ENCODE measurements around the gene TARS2. TPM values are rescaled to one million over a fixed set of nuclear protein-coding genes. Genes with fewer than 3 reads are reported as not detected.

Gene TARS2
- total RNA-seq, 1 donor from 2014 or later, result 29.6 TPM

GRCh38 chr1:150511551-150511950 lies 24.3 kb downstream of the TARS2 start:
- Histone ChIP-seq H3F3A (ENCODE audit: low read depth) (peaks cover 24% of the 10 kb centered on the region), H4K20me1 (ENCODE audit: low read depth) (no peaks in the 10 kb centered on the region), H3K9me3 (ENCODE audit: low read depth) (no peaks in the 10 kb centered on the region), H3K27me3 (no peaks in the 10 kb centered on the region), H3K27ac (no peak overlapping the region), H3K4me3 (no peak overlapping the region), H3K79me2 (ENCODE audit: low read depth) (no peaks in the 10 kb centered on the region), H2AFZ (replicated peaks) (no peak overlapping the region), H3K4me2 (no peak overlapping the region), H3K9ac (no peak overlapping the region), H3K4me1 (peaks cover 5% of the 10 kb centered on the region), H3K36me3 (no peaks in the 10 kb centered on the region)
- Mint-ChIP-seq H3K4me3 (no peak overlapping the region), H3K27ac (no peak overlapping the region), H3K36me3 (peaks cover 26% of the 10 kb centered on the region), H3K27me3 (ENCODE audit: insufficient read depth, low read depth) (peaks cover 9% of the 10 kb centered on the region), H3K9me3 (no peaks in the 10 kb centered on the region), H3K4me1 (peaks cover 37% of the 10 kb centered on the region)
- TF ChIP-seq EZH2phosphoT487 (IDR thresholded peaks at IDR 0.05) (no peak), EZH2 (IDR thresholded peaks at IDR 0.05) (no peak)
- TF ChIP-seq, protein P1, sequence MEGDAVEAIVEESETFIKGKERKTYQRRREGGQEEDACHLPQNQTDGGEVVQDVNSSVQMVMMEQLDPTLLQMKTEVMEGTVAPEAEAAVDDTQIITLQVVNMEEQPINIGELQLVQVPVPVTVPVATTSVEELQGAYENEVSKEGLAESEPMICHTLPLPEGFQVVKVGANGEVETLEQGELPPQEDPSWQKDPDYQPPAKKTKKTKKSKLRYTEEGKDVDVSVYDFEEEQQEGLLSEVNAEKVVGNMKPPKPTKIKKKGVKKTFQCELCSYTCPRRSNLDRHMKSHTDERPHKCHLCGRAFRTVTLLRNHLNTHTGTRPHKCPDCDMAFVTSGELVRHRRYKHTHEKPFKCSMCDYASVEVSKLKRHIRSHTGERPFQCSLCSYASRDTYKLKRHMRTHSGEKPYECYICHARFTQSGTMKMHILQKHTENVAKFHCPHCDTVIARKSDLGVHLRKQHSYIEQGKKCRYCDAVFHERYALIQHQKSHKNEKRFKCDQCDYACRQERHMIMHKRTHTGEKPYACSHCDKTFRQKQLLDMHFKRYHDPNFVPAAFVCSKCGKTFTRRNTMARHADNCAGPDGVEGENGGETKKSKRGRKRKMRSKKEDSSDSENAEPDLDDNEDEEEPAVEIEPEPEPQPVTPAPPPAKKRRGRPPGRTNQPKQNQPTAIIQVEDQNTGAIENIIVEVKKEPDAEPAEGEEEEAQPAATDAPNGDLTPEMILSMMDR (IDR thresholded peaks at IDR 0.05), result no peak
- DNase-seq (ENCODE audit: low spot score), result no peak

DNA sequence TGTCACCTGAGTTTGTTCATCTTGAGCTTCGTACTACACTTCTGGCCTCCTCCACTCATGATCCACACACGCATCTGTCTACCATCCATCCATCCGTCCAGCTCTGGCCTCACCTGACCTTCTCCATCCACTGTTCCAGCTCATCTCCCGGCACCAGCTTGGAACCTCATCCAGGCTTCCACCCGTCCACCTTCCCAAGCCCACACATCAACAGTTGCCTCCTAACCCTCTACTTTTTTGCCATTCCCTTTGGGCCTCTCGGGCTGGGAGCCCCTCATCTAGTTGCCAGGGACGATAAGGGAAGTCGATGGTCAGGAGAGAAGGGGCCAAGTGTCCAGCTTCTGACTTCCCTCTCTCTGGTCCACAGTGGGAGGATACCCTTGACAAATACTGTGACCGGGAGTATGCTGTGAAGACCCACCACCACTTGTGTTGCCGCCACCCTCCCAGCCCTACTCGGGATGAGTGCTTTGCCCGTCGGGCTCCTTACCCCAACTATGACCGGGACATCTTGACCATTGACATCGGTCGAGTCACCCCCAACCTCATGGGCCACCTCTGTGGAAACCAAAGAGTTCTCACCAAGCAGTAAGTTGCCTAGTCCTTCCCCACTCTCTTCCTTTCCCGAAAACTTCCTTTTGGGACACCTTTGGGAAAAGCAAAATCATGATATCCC lies 24.9 kb downstream of the TARS2 start:
- Histone ChIP-seq H3F3A (ENCODE audit: low read depth) (peaks cover 24% of the 10 kb centered on the region), H3K27ac (no peak overlapping the region), H3K9ac (no peak overlapping the region), H3K27me3 (no peaks in the 10 kb centered on the region), H4K20me1 (ENCODE audit: low read depth) (no peaks in the 10 kb centered on the region), H3K36me3 (no peaks in the 10 kb centered on the region), H3K4me1 (peaks cover 8% of the 10 kb centered on the region), H2AFZ (replicated peaks) (no peak overlapping the region), H3K4me2 (no peak overlapping the region), H3K9me3 (ENCODE audit: low read depth) (no peaks in the 10 kb centered on the region), H3K79me2 (ENCODE audit: low read depth) (no peaks in the 10 kb centered on the region), H3K4me3 (no peak overlapping the region)
- TF ChIP-seq EZH2phosphoT487 (IDR thresholded peaks at IDR 0.05) (no peak), EZH2 (IDR thresholded peaks at IDR 0.05) (no peak)
- TF ChIP-seq, protein P1 (IDR thresholded peaks at IDR 0.05), result no peak
- Mint-ChIP-seq H3K27ac (peak overlapping the region; percentile 40), H3K27me3 (ENCODE audit: insufficient read depth, low read depth) (peaks cover 9% of the 10 kb centered on the region), H3K36me3 (peaks cover 21% of the 10 kb centered on the region), H3K9me3 (no peaks in the 10 kb centered on the region), H3K4me3 (peak overlapping the region; percentile 7), H3K4me1 (peaks cover 35% of the 10 kb centered on the region)
- no peak for DNase-seq (ENCODE audit: low spot score)

- H2AFZ ChIP-seq (replicated peaks), result no peak overlapping the region
- H3F3A ChIP-seq (ENCODE audit: low read depth), result peaks cover 24% of the 10 kb centered on the region
- TF ChIP-seq, protein P1 (IDR thresholded peaks at IDR 0.05), result no peak
- TF ChIP-seq EZH2phosphoT487 (IDR thresholded peaks at IDR 0.05) (no peak), EZH2 (IDR thresholded peaks at IDR 0.05) (no peak)
- no peak overlapping the region for H3K27ac ChIP-seq
- no peaks in the 10 kb centered on the region for H3K79me2 ChIP-seq (ENCODE audit: low read depth)
- H3K4me1 Mint-ChIP-seq, result peaks cover 31% of the 10 kb centered on the region
- H3K27me3 ChIP-seq, result no peaks in the 10 kb centered on the region
- H3K36me3 Mint-ChIP-seq, result peaks cover 17% of the 10 kb centered on the region
- H3K4me3 ChIP-seq, result no peak overlapping the region
- no peaks in the 10 kb centered on the region for H3K9me3 Mint-ChIP-seq
- no peak overlapping the region for H3K4me2 ChIP-seq
- H3K27me3 Mint-ChIP-seq (ENCODE audit: insufficient read depth, low read depth), result peaks cover 9% of the 10 kb centered on the region
- no peaks in the 10 kb centered on the region for H4K20me1 ChIP-seq (ENCODE audit: low read depth)
- H3K4me1 ChIP-seq, result peaks cover 13% of the 10 kb centered on the region
- no peak overlapping the region for H3K4me3 Mint-ChIP-seq
- no peaks in the 10 kb centered on the region for H3K36me3 ChIP-seq
- H3K9ac ChIP-seq, result no peak overlapping the region
- no peak for DNase-seq (ENCODE audit: low spot score)
- no peak overlapping the region for H3K27ac Mint-ChIP-seq
- no peaks in the 10 kb centered on the region for H3K9me3 ChIP-seq (ENCODE audit: low read depth)
Measured at GRCh38 chr1:150512846-150513245, 25.6 kb downstream of the TARS2 start.

Data from neural progenitor cell (in vitro differentiated cells).